GM13977 (cell line): ENCODE measurements around the gene MLLT1.

Experiments used
- DNase-seq: peaks from one replicate; pipeline ENCODE4 v3.0.0; 2012; ENCODE audit warnings: low spot score
- CTCF ChIP-seq: IDR thresholded peaks from 2 replicates; pipeline ENCODE4 v1.5.1; 2012; ENCODE audit warnings: mild to moderate bottlenecking, control low read depth; ENCODE audit not compliant: insufficient read depth; ENCODE audit errors: extremely low read depth, missing control alignments
- in situ Hi-C: fragments of 300-500 bp; cut with MboI; formaldehyde crosslinking; loops from one replicate; pipeline ENCODE4 v1.12.0; 2022; ENCODE audit warnings: low sequenced_read_pairs, low pct_unique_long_range_greater_than_20kb, mixed read lengths, inconsistent platforms; ENCODE audit not compliant: unreplicated experiment

Gene MLLT1

GRCh38 chr19:6228551-6229215, 51.1 kb downstream of the MLLT1 start:
- in situ Hi-C loops = no loop called here
- DNase-seq = no peak

GRCh38 chr19:6227936-6228325, 51.8 kb downstream of the MLLT1 start:
- no peak for DNase-seq
- in situ Hi-C loops = no loop called here
- TF ChIP-seq CTCF = no peak

More at GRCh38 chr19:6228551-6229215, 51.1 kb downstream of the MLLT1 start:
- TF ChIP-seq CTCF = no peak

- in situ Hi-C loops = no loop called here
- DNase-seq = no peak
- TF ChIP-seq CTCF = no peak
These were observed 52.4 kb downstream of the MLLT1 start for GRCh38 chr19:6227156-6227935.

- in situ Hi-C loops = no loop called here
- no peak for DNase-seq
- no peak for TF ChIP-seq CTCF
These were observed 53.2 kb downstream of the MLLT1 start for GRCh38 chr19:6226444-6227155.

DNA sequence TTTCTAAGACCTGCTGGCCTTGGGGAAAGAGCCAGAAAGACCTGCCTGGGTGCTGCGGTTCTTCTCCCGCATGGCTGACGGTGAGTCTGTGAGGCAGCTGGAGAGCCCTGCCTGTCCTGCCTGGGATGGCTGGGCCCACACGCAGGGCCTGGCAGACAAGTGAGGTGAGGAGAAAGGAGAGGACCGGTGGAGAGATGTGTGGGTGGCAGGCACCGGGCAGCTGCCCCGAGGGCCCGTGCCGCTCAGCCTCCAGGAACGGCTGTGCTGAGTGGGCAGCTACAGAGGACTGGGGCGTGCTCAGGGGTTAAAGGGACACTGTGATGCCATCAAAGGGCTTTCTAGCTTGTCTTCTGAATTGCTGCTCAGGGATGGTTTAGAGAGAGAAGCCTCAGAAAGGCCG, 53.8 kb downstream of the MLLT1 start:
- no peak for DNase-seq
- TF ChIP-seq CTCF = no peak
- in situ Hi-C loops = no loop called here

- in situ Hi-C loops = no loop called here
- TF ChIP-seq CTCF = no peak
These were observed 54.4 kb downstream of the MLLT1 start for GRCh38 chr19:6225232-6225865.

More at GRCh38 chr19:6225232-6225865, 54.4 kb downstream of the MLLT1 start:
- DNase-seq = no peak
